ENCODE data around the gene DYNC1I1.

The DYNC1I1 gene

DNA sequence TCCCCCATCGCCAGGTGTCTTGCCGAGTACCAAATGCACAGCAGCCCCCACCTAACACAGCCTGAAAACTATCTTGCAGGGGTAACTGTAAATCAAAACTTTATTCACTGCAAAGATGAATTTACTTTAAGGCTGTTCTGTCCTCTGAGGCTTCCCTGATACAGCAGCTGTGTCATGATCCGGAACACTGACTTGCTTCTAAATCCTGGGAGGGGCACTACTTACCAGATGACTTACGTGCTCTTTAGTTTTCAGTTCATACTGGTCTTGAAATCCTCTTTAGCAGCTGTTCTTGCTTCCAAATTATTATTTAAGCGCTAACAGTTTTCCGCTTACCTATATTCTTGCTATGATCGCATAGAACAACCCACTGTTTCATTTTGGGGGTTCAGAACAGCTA is 4.9 kb downstream of the DYNC1I1 start:
- Histone ChIP-seq H3K9ac (ENCODE audit: low read depth, low read length, poor library complexity, severe bottlenecking) (no peak overlapping the region), H3K4me2 (ENCODE audit: low read depth, low read length, poor library complexity, severe bottlenecking) (no peak overlapping the region), H3K4me1 (ENCODE audit: insufficient read depth, low read length, poor library complexity, severe bottlenecking) (no peaks in the 10 kb centered on the region), H3K9me3 (ENCODE audit: insufficient read depth, low read depth, low read length) (no peaks in the 10 kb centered on the region), H3K79me2 (ENCODE audit: insufficient read depth, low read length) (no peaks in the 10 kb centered on the region), H3K36me3 (ENCODE audit: insufficient read depth, low read length) (no peaks in the 10 kb centered on the region), H2AFZ (ENCODE audit: low read length) (no peak overlapping the region), H4K20me1 (ENCODE audit: insufficient read depth, low read length, poor library complexity, severe bottlenecking) (no peaks in the 10 kb centered on the region), H3F3A (ENCODE audit: low read depth) (no peaks in the 10 kb centered on the region), H3K27me3 (ENCODE audit: insufficient read depth, low read length, poor library complexity, severe bottlenecking) (no peaks in the 10 kb centered on the region), H3K4me3 (ENCODE audit: low read length, poor library complexity, severe bottlenecking) (no peak overlapping the region), H3K9me2 (replicated peaks; ENCODE audit: low read depth, low read length) (no peaks in the 10 kb centered on the region)
- TF ChIP-seq, protein P1, sequence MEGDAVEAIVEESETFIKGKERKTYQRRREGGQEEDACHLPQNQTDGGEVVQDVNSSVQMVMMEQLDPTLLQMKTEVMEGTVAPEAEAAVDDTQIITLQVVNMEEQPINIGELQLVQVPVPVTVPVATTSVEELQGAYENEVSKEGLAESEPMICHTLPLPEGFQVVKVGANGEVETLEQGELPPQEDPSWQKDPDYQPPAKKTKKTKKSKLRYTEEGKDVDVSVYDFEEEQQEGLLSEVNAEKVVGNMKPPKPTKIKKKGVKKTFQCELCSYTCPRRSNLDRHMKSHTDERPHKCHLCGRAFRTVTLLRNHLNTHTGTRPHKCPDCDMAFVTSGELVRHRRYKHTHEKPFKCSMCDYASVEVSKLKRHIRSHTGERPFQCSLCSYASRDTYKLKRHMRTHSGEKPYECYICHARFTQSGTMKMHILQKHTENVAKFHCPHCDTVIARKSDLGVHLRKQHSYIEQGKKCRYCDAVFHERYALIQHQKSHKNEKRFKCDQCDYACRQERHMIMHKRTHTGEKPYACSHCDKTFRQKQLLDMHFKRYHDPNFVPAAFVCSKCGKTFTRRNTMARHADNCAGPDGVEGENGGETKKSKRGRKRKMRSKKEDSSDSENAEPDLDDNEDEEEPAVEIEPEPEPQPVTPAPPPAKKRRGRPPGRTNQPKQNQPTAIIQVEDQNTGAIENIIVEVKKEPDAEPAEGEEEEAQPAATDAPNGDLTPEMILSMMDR (conservative IDR thresholded peaks at IDR 0.05; ENCODE audit: low read length), result no peak
- TF ChIP-seq EZH2phosphoT487 (IDR thresholded peaks at IDR 0.05; ENCODE audit: borderline replicate concordance), result no peak

DNA sequence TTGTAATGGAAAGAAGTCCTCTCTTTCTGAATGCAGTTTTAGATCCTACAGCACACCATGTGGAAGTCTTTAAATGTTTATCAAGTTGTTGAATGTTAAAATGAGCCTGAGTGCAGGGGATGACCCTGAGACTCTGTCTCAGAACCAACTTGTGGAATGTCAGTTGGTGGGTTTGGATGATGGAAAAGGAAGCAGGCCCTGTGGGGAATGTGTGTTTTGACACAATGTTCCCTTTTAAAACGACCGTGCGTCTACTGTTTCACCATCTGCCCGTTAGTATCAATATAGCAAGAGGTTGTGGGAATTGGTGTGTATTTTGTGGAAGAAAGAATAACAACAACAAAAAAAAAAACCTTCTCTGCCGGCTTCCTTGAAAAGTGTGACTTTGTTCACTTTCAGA is 8.3 kb downstream of the DYNC1I1 start:
- H3K79me2 ChIP-seq (ENCODE audit: insufficient read depth, low read length), result no peaks in the 10 kb centered on the region
- no peak overlapping the region for H3K4me3 ChIP-seq (ENCODE audit: low read length, poor library complexity, severe bottlenecking)
- no peaks in the 10 kb centered on the region for H4K20me1 ChIP-seq (ENCODE audit: insufficient read depth, low read length, poor library complexity, severe bottlenecking)
- TF ChIP-seq EZH2phosphoT487 (IDR thresholded peaks at IDR 0.05; ENCODE audit: borderline replicate concordance), result no peak
- TF ChIP-seq, protein P1 (conservative IDR thresholded peaks at IDR 0.05; ENCODE audit: low read length), result no peak
- H3K27me3 ChIP-seq (ENCODE audit: insufficient read depth, low read length, poor library complexity, severe bottlenecking), result no peaks in the 10 kb centered on the region
- no peaks in the 10 kb centered on the region for H3K9me2 ChIP-seq (replicated peaks; ENCODE audit: low read depth, low read length)
- no peak overlapping the region for H2AFZ ChIP-seq (ENCODE audit: low read length)
- no peaks in the 10 kb centered on the region for H3K36me3 ChIP-seq (ENCODE audit: insufficient read depth, low read length)
- H3F3A ChIP-seq (ENCODE audit: low read depth), result no peaks in the 10 kb centered on the region
- H3K4me1 ChIP-seq (ENCODE audit: insufficient read depth, low read length, poor library complexity, severe bottlenecking), result no peaks in the 10 kb centered on the region
- H3K9ac ChIP-seq (ENCODE audit: low read depth, low read length, poor library complexity, severe bottlenecking), result no peak overlapping the region
- no peaks in the 10 kb centered on the region for H3K9me3 ChIP-seq (ENCODE audit: insufficient read depth, low read depth, low read length)
- H3K4me2 ChIP-seq (ENCODE audit: low read depth, low read length, poor library complexity, severe bottlenecking), result no peak overlapping the region

DNA sequence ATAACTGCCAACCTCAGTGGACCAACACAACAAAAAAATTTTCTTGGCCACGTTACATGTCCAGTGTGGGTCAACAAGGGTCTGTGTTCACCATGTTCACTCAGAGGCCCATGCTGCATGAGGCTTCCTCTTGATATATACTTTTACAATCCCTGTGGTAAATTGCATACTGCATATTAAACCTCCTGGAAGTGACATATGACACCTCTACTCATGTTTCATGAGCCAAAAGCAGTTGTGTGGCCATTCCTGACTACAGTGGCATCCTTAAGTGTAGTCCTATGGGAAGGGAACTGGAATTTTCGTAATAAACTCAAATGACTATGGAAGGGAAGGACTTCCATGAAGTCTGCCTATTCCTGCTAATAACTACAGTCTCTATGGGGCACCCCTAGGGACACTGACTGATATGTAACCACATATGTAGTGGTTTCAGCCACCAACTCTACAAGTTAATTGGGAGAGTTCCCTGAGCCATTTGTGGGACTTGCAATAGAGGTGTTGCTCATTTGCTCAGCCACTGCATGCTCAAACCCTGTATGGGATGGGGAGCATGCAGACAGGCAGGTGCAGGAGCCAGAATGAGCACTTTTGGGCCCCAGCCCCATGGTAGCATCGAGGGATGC is 9.7 kb downstream of the DYNC1I1 start:
- Histone ChIP-seq H4K20me1 (ENCODE audit: insufficient read depth, low read length, poor library complexity, severe bottlenecking) (no peaks in the 10 kb centered on the region), H3K4me2 (ENCODE audit: low read depth, low read length, poor library complexity, severe bottlenecking) (no peak overlapping the region), H3F3A (ENCODE audit: low read depth) (no peaks in the 10 kb centered on the region), H3K4me1 (ENCODE audit: insufficient read depth, low read length, poor library complexity, severe bottlenecking) (no peaks in the 10 kb centered on the region), H3K79me2 (ENCODE audit: insufficient read depth, low read length) (no peaks in the 10 kb centered on the region), H3K9me2 (replicated peaks; ENCODE audit: low read depth, low read length) (no peaks in the 10 kb centered on the region), H3K9ac (ENCODE audit: low read depth, low read length, poor library complexity, severe bottlenecking) (no peak overlapping the region), H3K9me3 (ENCODE audit: insufficient read depth, low read depth, low read length) (no peaks in the 10 kb centered on the region), H3K36me3 (ENCODE audit: insufficient read depth, low read length) (no peaks in the 10 kb centered on the region), H3K4me3 (ENCODE audit: low read length, poor library complexity, severe bottlenecking) (no peak overlapping the region), H3K27me3 (ENCODE audit: insufficient read depth, low read length, poor library complexity, severe bottlenecking) (no peaks in the 10 kb centered on the region), H2AFZ (ENCODE audit: low read length) (no peak overlapping the region)
- TF ChIP-seq, protein P1 (conservative IDR thresholded peaks at IDR 0.05; ENCODE audit: low read length), result no peak
- TF ChIP-seq EZH2phosphoT487 (IDR thresholded peaks at IDR 0.05; ENCODE audit: borderline replicate concordance), result no peak

Measured in Loucy (cell line).